Activated gamma-delta T cell (primary cell): ENCODE results near the gene TNFRSF14.

ENCODE experiments used
- DNase-seq: peaks from one replicate; lab custom pipeline; 2025; lab: John Stamatoyannopoulos, UW

The TNFRSF14 gene

DNA sequence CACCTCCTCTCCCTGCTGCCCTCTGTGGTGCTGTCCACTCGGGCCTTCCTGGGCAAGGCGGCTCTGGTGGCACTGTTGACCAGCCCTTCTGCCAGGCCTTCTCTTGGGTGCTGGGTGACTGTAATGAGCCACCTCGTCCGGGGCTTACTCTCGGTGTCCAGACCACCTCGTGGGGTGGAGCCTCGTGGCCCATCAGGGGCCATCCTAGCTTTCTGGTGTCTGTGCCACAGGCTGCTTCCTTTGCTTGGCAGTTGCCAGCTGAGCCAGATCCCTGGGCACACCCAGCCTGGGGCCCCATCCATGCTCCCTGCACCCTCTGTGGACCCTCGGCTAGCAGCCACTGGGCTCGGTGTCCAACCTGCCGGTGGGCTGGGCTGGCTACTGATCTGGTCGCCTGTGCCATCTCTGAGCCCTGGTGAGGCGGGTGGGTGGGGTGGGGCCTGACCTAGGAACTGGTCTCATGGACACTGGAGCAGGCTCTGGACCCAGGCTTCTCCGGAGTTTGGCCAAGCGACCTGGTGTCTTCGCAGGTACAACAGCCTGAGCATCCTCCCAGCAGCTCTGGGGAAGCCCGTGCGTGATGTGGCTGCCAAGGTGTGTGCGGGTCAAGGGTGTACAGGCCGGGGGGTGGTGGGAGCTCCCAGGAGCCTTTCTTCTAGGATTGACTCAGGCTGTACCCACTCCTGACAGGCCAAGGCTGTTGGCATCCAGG lies 31.8 kb downstream of the TNFRSF14 start:
- no peak for DNase-seq

DNA sequence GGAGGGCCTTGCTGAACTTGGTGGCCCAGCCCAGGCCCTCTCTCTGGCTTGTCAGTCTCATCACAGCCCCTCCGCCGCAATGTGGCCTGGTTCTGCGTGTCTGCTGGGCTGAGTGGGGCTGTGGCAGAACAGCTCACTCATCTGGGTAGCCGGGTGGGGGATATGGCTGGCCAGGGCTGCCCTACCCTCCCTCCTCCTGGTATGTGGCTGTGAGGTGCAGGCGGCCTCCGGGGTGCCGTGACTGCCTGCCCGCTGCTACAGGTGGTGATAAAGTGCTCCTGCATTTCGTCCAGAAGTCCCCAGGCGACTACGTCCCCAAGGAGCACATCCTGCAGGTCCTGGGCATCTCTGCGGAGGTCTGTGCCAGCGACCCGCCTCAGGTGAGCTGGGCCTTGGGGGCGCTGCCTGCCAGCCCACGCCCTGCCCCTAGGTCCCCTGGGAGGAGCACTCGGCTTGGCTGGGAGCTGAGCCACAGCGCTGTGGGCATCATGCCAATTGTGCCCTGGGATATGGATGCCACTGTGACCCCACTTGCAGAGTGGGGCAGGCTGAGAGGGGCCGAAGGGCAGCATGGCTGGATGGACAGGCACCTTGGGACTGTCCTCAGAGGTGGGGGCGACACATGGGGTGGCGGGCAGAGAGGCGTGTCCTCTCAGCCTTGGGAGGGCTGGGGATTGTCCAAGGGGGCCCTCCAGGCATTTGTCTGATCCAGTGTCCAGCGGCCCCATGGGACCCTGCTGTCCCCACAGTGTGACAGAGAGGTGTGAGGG lies 32.7 kb downstream of the TNFRSF14 start:
- no peak for DNase-seq

- DNase-seq, result no peak
Observed at GRCh38 chr1:2589431-2590232, 33.5 kb downstream of the TNFRSF14 start.

DNA sequence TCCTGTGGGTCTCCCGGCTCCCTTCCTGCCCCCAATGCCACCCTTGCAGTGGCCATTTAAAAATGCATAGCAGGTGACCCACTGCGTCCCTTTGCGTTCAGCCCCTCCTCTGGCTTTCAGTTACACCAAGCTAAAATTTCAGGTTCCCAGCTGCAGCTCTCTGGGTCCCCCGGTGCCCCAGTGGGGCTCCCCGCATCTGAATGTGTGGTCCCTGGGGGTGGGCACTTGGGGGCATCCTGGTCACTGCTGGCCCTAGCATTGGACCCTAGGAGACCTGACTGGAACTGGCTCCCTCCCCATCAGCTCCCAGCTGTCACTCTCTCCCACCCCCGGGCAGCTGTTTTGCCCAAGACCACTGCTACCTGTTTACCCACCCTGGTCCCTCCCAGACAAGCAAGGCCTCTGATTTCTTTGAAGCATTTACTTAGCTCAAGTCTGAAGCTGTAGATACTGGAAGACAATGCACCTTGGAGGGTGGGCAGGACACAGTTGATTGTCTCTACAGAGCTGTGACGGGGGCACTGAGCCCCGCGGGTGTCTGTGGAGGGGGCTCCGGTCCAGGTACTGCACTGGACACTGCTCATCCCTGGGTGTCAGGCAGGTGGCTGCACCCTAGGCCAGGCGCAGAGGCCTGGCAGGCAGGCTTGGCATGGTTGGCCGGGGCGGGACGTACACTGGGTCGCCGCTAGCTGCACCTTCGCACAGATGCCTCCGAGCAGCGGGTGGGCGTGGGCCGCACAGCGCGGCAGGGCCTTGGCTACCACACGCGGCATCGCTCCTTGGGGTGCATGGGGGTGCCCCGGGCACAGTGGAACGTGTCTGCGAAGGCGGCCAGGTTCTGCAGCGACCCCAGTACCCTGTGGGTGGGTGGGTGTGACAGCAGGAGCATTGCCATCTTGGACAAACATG lies 34.3 kb downstream of the TNFRSF14 start:
- no peak for DNase-seq

DNA sequence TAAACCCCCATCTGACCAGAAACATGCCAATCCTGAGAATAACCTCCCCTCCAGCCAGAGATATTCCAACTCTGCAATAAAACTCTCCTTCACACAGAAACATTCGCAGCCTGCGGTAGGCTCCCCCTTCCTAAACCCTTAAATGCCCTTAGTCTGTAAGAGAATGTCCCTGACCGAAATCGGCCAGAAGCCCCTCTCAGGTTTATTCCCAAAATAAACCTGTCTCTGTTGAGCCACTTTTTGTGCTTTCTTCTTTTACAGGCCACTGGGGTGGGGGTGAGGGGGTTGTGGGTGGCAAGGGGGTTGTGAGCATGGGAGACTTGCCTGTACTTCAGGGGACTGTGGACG lies 35.0 kb downstream of the TNFRSF14 start:
- no peak for DNase-seq

DNA sequence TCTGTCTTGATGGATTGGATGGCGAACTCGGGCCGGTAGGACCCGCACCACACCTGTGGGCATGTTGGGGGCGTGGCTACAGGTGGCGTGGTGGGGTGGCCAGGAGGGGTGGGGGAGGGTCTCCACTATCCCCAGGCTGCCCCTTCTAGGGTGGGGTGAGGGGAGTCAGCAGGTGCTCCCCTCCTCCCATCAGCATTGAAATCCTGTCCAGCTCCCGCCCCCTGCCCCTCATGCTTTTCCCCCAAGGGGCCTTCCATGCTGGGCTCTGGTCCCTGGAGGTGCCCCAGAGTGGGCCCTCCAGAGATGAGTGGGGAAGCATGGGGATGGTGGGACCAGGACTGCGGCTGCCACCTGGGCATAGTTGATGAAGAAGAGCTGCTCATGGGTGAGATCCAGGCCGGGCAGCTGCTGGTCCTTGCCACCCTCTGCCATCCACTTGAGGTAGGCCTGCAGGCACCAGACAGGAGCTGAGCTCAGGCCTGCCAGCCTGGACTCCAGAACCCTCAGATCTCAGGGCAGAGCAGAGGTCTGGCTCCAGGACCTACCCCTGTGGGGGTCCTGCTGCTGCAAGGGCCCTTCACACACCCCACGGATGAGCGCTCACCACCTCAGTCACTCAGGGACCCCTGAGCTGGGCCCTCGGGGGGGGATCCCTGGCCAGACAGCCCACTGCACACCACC lies 35.5 kb downstream of the TNFRSF14 start:
- DNase-seq, result no peak

GRCh38 chr1:2592672-2593071 lies 36.5 kb downstream of the TNFRSF14 start:
- DNase-seq, result no peak

- DNase-seq, result no peak
Observed at GRCh38 chr1:2593251-2593878, 37.2 kb downstream of the TNFRSF14 start.

GRCh38 chr1:2594001-2594640 lies 38.0 kb downstream of the TNFRSF14 start:
- no peak for DNase-seq

DNA sequence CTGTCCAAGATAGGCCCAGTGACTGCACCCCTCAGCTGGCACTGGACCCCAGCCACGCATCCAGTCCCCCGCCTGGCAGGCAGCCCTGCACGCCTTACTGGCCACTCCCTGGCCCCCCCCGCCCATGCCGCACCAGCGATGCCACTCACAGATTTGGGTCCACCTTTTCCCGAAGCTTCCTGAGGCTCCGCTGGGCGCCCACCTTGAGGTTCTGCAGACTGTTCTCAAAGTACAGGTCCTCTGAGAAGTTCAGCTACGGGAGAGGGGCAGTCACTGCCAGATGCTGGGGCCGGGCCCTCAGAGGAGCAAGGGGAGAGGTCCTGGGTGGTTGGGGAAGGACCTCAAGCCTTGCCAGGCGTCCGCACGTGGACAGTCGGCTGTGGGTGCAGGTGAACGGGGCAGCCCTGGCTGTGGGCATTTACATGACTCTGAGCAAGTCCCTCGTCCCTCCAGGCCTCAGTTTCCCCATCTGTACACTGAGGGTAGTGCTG lies 38.5 kb downstream of the TNFRSF14 start:
- DNase-seq, result no peak

GRCh38 chr1:2595261-2595811 lies 39.2 kb downstream of the TNFRSF14 start:
- DNase-seq, result no peak

DNA sequence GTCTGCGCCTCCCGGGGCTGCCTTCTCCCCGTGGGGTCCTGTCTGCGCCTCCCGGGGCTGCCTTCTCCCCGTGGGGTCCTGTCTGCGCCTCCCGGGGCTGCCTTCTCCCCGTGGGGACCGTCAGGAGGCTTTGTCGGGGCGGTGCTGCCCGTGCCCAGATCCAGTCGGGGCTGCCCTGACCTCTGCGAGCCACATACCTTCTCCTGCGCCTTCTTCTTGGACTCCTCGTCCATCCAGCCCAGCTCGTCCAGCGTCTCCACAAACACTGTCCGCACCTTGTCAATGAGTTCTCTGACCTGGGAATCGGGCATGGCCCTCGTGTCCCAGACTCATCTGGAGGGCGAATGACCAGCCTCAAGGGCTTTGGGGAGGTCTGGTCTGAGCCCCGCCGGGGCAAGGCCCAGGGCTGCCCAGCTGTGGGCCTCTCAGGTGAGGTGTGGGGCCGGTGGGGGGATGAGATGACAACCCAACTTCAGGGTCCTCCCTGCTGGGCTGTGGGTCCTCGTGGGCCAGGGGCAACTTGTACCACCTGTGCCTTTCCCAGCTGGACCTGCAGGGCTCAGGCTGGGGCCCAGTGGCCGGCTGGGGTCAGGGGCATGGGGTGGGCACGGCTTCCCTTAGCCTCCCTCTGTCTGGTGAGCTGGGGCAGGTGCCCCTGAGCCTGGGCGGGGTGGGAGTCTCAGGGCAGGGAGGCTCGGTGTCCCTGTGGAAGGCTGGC lies 39.8 kb downstream of the TNFRSF14 start:
- DNase-seq, result no peak

DNA sequence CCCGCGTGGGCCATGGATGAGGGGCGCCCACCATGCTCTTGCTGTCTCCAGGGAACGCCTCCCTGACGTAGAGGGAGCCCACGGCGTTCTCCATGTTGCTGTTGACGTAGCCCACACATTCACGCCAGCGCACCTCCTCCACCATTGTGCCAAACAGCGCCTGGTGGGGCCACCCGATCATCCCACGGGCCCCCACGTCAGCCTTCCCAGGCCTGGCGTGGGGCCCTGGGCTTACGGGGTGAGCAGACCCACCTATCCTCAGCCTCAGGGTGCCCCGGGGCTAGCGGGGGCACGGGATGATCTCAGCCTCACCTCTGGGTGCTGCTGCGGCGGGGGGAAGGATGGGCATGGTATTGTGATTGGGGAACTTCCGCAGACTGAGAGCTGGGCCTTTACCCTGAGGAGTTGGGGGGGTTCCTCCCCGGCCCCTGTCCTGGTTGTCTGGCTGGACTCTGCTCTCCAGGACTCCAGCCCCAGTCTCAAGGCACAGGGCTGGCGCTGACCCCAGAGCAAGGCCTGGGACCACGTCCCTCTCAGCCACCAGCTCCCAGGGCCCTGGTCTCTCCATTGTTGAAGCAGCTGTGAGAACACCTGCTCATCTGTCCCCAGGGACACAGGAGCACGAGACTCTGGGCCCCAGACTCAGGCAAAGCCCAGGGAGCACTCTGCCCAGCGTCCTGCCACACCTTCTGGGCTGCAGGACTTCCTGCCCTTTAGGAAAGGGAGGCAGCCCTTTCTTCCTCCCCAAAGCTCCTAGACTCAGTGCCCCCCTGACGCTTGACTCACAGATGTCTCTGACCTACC lies 40.6 kb downstream of the TNFRSF14 start:
- no peak for DNase-seq

DNA sequence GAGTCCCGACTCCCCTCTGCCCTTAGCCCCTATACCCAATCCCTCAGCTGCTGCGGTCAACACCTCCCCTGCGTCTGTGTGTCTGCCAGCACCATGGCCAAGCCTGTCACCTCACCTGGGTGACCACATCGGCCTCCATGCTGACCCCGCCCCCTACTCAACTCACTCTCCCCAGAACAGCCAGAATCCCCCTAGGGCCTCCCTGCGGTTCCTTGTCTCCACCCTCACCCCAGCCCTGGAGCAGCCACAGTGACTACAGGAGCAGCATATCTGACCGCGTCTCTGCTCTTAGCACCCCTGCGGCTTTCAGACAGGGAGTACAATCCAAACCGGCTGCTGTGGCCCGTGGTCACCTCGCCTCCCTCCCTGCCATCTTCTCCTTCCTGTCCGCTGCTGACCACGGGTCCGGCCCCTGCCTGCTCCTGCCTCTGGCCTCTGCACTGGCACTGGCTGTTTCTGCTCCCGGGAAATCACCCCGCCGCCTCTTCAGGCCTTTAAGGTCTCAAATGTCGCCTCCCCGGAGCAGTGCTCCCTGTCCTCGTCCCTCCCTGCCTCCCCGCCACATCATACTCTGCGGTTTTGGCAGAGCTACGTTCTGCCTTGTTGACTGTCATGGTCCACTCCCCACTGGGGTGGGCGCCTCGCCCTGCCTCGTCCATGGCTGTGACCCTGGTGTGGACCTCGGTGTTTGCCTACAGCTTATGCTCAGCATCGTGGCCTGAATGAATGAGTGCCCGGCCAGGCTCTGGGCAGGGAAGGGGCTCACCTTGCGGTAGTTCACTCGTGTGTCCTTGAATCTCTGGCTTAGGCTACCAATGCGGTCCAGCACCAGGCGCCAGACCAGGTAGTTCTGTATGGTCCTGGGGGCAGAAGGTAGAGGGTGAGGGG lies 41.5 kb downstream of the TNFRSF14 start:
- no peak for DNase-seq

DNA sequence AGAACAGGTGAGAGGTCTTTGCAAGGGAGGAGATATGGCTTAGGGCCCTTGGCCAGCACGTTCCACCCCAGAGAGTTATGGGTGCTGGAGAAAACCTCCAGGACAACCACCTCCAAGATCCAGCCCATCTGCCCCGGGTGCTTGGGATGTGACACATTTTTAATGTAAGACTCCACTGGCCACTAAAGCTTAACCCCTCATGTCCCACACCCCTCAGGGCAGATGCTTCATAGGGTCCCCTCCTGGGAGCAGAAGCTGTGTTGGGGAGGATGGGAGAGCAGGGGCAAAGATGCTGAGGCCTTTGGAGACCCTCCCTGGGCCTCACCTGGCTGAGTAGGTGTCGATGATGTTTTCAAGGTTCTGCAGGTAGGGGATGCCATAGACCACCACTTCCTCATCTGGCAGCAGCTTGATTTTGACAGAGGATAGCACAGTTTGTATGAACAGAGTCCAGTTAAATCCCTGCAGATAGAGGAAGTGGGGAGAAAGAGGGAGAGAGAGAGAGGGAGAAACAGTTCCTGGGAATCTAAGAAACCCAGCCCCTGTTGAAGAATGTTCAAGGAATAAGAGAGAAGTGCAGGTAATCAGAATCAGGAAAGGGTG lies 42.3 kb downstream of the TNFRSF14 start:
- DNase-seq, result no peak

DNA sequence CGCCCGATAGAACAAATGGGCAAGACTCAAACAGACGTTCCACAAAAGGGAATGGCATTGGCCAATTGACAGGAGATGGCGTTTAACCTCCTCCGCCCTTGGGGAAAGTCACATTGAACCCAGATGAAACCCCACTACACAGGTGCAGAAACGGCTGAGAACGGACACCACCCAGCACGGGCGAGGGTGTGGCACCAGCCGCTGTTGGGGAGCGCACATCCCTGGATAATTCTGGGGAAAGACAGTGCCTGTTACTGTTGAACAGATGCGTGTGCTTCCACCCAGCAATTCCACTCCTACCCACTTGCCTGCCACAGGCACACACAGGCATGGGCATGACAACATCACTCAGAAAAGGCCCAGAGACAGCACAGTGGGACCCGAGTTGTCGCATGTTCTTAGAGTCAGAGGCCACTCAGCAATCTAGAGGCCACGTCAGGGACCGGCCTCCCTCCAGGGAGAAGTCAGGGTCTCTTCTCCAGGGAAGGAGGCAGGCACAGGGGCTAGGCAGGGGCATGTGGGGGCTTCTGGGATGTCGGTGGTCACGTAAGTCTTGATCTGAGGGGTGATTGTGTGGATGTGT lies 45.6 kb downstream of the TNFRSF14 start:
- no peak for DNase-seq
